ENCODE measurements around the gene MRAP2. TPM values are rescaled to one million over a fixed set of nuclear protein-coding genes. Genes with fewer than 3 reads are reported as not detected.

The MRAP2 gene
- total RNA-seq, 3 donors from 2014 or later, result 2.4 to 9.0 (median 6.3) TPM

DNA sequence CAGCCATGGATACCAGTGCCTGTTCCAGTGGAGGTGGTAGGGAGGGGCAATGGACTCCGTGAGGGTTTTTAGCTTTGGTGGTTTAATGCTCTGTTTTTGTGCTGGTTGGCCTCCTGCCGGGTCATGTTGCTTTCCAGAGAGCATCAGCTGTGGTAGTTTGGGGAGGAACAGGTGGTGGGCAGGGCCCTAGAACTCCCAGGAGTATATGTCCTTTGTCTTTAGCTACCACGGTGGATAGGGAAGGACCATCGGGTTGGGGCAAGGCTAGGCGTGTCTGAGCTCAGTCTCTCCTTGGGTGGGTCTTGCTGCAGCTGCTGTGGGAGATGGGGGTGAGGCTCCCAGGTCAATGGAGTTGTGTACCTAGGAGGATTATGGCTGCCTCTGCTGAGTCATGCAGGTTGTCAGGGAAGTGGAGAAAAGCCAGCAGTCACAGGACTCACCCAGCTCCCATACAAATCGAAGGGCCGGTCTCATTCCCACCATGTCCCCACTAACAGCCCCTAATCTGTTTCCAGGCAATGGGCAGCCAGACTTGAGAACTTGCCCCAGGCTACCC lies 38.9 kb downstream of the MRAP2 start:
- intact Hi-C loops (cut with DNase I, micrococcal nuclease), result no loop called here
- H3K9me3 ChIP-seq, result no peaks in the 10 kb centered on the region
- H3K4me3 ChIP-seq, result no peak overlapping the region
- H3K36me3 ChIP-seq (ENCODE audit: low read depth), result no peaks in the 10 kb centered on the region
- H3K4me1 ChIP-seq (ENCODE audit: low read depth), result no peaks in the 10 kb centered on the region
- ATAC-seq (no peak), DNase-seq (no peak)
- TF ChIP-seq, protein P1, sequence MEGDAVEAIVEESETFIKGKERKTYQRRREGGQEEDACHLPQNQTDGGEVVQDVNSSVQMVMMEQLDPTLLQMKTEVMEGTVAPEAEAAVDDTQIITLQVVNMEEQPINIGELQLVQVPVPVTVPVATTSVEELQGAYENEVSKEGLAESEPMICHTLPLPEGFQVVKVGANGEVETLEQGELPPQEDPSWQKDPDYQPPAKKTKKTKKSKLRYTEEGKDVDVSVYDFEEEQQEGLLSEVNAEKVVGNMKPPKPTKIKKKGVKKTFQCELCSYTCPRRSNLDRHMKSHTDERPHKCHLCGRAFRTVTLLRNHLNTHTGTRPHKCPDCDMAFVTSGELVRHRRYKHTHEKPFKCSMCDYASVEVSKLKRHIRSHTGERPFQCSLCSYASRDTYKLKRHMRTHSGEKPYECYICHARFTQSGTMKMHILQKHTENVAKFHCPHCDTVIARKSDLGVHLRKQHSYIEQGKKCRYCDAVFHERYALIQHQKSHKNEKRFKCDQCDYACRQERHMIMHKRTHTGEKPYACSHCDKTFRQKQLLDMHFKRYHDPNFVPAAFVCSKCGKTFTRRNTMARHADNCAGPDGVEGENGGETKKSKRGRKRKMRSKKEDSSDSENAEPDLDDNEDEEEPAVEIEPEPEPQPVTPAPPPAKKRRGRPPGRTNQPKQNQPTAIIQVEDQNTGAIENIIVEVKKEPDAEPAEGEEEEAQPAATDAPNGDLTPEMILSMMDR (IDR thresholded peaks at IDR 0.05), result no peak

DNA sequence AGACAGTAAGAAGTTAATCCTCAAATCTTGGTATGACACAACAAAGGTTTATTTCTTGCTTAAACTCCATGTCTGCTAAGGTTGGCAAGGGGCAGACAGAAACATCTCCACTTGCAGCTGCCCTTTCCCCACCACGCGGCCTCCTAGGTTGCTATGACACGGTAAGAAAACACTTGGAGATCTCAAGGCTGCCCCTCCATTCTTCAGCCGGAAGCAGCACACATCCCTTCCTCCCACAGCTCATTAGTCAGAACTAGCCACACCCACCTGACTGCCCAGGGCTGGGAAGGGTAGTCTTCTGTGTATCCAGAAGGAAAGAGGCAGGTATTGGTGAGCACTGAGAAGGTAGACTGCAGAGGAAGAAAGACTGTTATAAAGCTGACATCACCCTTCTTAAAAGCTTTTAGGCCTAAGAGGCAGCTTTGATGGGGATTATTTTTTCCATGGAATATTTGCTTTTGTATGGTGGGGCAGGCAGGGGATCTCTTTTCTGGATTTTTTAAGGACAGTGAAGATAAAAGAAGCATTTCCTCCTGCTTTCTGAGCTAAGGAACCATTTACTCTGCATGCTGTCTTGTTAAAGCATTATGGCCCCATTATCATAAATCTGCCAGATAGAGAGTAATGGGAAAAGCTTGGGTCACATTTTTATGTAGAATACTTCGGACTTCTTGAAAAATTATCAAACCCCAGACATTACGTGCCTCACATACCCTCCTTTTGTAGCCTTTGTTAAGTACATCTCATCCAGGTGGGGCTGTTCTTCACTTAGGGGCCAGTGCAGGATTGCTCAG lies 41.6 kb downstream of the MRAP2 start:
- no peak overlapping the region for H3K4me3 ChIP-seq
- H3K4me1 ChIP-seq (ENCODE audit: low read depth), result no peaks in the 10 kb centered on the region
- no peaks in the 10 kb centered on the region for H3K9me3 ChIP-seq
- intact Hi-C loops (cut with DNase I, micrococcal nuclease), result no loop called here
- ATAC-seq, result peak; percentile 40
- DNase-seq, result no peak
- TF ChIP-seq, protein P1 (IDR thresholded peaks at IDR 0.05), result no peak
- no peaks in the 10 kb centered on the region for H3K36me3 ChIP-seq (ENCODE audit: low read depth)

DNA sequence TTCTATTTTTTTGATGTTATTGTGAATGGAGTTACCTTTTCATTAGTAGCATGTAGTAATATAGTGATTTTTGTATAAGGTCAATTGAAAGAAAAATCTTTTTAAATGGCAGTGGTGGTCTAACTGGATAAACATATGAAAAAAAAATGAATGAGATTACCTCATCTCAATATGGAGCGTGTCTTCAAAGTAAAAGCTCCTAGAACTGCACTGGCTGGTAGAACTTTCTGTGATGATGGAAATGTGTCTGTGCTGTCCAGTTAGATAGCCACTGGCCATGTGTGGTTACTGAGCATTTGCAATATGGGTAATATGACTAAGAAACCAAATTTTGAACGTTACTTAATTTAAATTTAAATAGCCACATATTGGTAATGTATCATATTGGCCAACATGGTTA lies 44.1 kb downstream of the MRAP2 start:
- Histone ChIP-seq H3K36me3 (ENCODE audit: low read depth) (no peaks in the 10 kb centered on the region), H3K9me3 (no peaks in the 10 kb centered on the region), H3K4me3 (no peak overlapping the region), H3K4me1 (ENCODE audit: low read depth) (no peaks in the 10 kb centered on the region)
- TF ChIP-seq, protein P1 (IDR thresholded peaks at IDR 0.05), result no peak
- intact Hi-C loops (cut with DNase I, micrococcal nuclease), result no loop called here
- ATAC-seq (no peak), DNase-seq (no peak)

DNA sequence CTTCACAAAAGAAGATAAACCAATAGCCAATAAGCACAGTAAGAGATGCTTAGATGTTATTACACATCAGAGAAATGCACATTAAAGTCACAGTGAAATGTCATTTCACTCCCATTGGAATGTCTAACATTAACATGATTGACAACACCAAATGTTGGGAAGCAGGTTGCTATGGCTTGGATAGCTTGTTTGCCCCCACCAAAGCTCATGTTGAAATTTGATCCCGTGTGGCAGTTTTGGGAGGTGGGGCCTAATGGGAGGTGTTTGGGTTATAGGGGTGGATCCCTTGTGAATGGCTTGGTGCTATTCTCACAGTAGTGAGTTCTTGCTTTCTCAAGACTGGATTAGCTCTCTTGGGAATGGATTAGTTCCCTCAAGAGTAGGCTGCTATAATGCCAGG lies 44.8 kb downstream of the MRAP2 start:
- Histone ChIP-seq H3K4me3 (no peak overlapping the region), H3K9me3 (no peaks in the 10 kb centered on the region), H3K36me3 (ENCODE audit: low read depth) (no peaks in the 10 kb centered on the region), H3K4me1 (ENCODE audit: low read depth) (no peaks in the 10 kb centered on the region)
- ATAC-seq (no peak), DNase-seq (no peak)
- intact Hi-C loops (cut with DNase I, micrococcal nuclease), result no loop called here
- TF ChIP-seq, protein P1 (IDR thresholded peaks at IDR 0.05), result no peak

DNA sequence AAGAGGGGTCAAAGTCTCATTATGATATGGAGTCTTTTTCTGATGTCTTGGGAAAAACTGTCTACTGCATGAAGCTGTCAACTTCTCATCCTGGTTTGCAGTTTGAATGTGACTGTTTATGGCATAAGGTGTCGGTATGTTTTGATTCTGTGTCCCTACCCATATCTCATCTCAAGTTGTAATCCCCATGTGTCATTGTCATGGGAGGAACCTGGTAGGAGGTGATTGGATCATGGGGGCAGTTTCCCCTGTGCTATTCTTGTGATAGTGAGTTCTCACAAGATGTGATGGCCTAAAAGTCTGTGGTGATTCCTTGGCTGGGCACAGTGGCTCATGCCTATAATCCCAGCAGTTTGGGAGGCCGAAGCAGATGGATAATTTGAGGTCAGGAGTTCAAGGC lies 47.6 kb downstream of the MRAP2 start:
- DNase-seq (no peak), ATAC-seq (no peak)
- H3K36me3 ChIP-seq (ENCODE audit: low read depth), result no peaks in the 10 kb centered on the region
- no peaks in the 10 kb centered on the region for H3K4me1 ChIP-seq (ENCODE audit: low read depth)
- TF ChIP-seq, protein P1 (IDR thresholded peaks at IDR 0.05), result no peak
- no peak overlapping the region for H3K4me3 ChIP-seq
- no peaks in the 10 kb centered on the region for H3K9me3 ChIP-seq
- intact Hi-C loops (cut with DNase I, micrococcal nuclease), result no loop called here
